Liver (tissue), 3 donors: ENCODE measurements around the gene FAM83E.

Source experiments
- CTCF ChIP-seq: fragments of 150-350 bp; IDR thresholded peaks from 2 replicates; pipeline ENCODE4 v1.5.1; 2017; ENCODE audit warnings: improper control_type of control experiment, low read depth, low read length; ENCODE audit not compliant: missing input control
- EGR1 ChIP-seq, 2 donors: IDR thresholded peaks; 2 replicates each; pipeline ENCODE4 v1.6.1; 2016 to 2018; ENCODE audit warnings: antibody characterized with exemption in 2 of 2, low read depth in 2 of 2
- FOXA1 ChIP-seq: IDR thresholded peaks from 2 replicates; pipeline ENCODE4 v1.6.1; 2016; ENCODE audit warnings: antibody characterized with exemption
- GABPA ChIP-seq, 2 donors: IDR thresholded peaks in 1 of 2; conservative IDR thresholded peaks in 1 of 2; 2 replicates each; pipeline ENCODE4 v1.6.1; 2016; ENCODE audit warnings: antibody characterized with exemption in 2 of 2, mild to moderate bottlenecking in 1 of 2, moderate library complexity in 1 of 2
- HNF4A ChIP-seq, 2 donors: conservative IDR thresholded peaks; 2 replicates each; pipeline ENCODE4 v1.6.1; 2016; ENCODE audit warnings: antibody characterized with exemption in 2 of 2, mild to moderate bottlenecking in 2 of 2
- JUND ChIP-seq, 2 donors: IDR thresholded peaks; 2 replicates each; pipeline ENCODE4 v1.6.1; 2016; ENCODE audit warnings: antibody characterized with exemption in 2 of 2
- MAX ChIP-seq: IDR thresholded peaks from 2 replicates; pipeline ENCODE4 v1.6.1; 2016; ENCODE audit warnings: antibody characterized with exemption
- RAD21 ChIP-seq, 2 donors: IDR thresholded peaks; 2 replicates each; pipeline ENCODE4 v1.6.1; 2016; ENCODE audit warnings: antibody characterized with exemption in 2 of 2, mild to moderate bottlenecking in 2 of 2
- RXRA ChIP-seq, 2 donors: IDR thresholded peaks; 2 replicates each; pipeline ENCODE4 v1.6.1; 2017 to 2018; ENCODE audit warnings: antibody characterized with exemption in 2 of 2, mild to moderate bottlenecking in 1 of 2
- SP1 ChIP-seq: IDR thresholded peaks from 2 replicates; pipeline ENCODE4 v1.6.1; 2018; ENCODE audit warnings: antibody characterized with exemption, mild to moderate bottlenecking
- TAF1 ChIP-seq: conservative IDR thresholded peaks from 2 replicates; pipeline ENCODE4 v1.6.1; 2016; ENCODE audit warnings: antibody characterized with exemption, mild to moderate bottlenecking
- YY1 ChIP-seq: IDR thresholded peaks from 2 replicates; pipeline ENCODE4 v1.6.1; 2016; ENCODE audit warnings: antibody characterized with exemption, mild to moderate bottlenecking
- TF ChIP-seq, protein P1 (sequence below): IDR thresholded peaks from 2 replicates; pipeline ENCODE4 v1.6.1; 2016; ENCODE audit warnings: antibody characterized with exemption, mild to moderate bottlenecking
- donor health status: healthy.
- donor health status: healthy.

- TF ChIP-seq HNF4A (conservative IDR thresholded peaks at IDR 0.05): no peak
- TF ChIP-seq RAD21 (IDR thresholded peaks at IDR 0.05): no peak
- TF ChIP-seq MAX: no peak
- TF ChIP-seq YY1: no peak
- no peak for TF ChIP-seq CTCF
- TF ChIP-seq JUND (IDR thresholded peaks at IDR 0.05): no peak
- no peak for TF ChIP-seq RXRA (IDR thresholded peaks at IDR 0.05)
- TF ChIP-seq EGR1 (IDR thresholded peaks at IDR 0.05; ENCODE audit: low read depth in 2 of 2): no peak
- TF ChIP-seq GABPA (IDR thresholded peaks at IDR 0.05 in 1 of 2, conservative IDR thresholded peaks at IDR 0.05 in 1 of 2): no peak
- TF ChIP-seq, protein P1, sequence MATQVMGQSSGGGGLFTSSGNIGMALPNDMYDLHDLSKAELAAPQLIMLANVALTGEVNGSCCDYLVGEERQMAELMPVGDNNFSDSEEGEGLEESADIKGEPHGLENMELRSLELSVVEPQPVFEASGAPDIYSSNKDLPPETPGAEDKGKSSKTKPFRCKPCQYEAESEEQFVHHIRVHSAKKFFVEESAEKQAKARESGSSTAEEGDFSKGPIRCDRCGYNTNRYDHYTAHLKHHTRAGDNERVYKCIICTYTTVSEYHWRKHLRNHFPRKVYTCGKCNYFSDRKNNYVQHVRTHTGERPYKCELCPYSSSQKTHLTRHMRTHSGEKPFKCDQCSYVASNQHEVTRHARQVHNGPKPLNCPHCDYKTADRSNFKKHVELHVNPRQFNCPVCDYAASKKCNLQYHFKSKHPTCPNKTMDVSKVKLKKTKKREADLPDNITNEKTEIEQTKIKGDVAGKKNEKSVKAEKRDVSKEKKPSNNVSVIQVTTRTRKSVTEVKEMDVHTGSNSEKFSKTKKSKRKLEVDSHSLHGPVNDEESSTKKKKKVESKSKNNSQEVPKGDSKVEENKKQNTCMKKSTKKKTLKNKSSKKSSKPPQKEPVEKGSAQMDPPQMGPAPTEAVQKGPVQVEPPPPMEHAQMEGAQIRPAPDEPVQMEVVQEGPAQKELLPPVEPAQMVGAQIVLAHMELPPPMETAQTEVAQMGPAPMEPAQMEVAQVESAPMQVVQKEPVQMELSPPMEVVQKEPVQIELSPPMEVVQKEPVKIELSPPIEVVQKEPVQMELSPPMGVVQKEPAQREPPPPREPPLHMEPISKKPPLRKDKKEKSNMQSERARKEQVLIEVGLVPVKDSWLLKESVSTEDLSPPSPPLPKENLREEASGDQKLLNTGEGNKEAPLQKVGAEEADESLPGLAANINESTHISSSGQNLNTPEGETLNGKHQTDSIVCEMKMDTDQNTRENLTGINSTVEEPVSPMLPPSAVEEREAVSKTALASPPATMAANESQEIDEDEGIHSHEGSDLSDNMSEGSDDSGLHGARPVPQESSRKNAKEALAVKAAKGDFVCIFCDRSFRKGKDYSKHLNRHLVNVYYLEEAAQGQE: no peak
- no peak for TF ChIP-seq FOXA1
- TF ChIP-seq TAF1: no peak
- no peak for TF ChIP-seq SP1
Measured at GRCh38 chr19:48573163-48573505, 41.7 kb downstream of the FAM83E start.
